GM21737 (cell line): ENCODE data around the gene TFCP2L1.
A peak's percentile ranks its signal among the peaks of the same experiment; 100 is the strongest.
"Not testable (repeated sequence)": the region's sequence is repeated elsewhere in the genome, so short reads cannot be mapped to it uniquely, and the experiment has no call there.

Source experiments
- ATAC-seq: cut with Tn5 transposase; IDR thresholded peaks from one replicate; pipeline ENCODE4 v1.9.1; 2021; ENCODE audit warnings: mild to moderate bottlenecking, moderate library complexity; ENCODE audit not compliant: unreplicated experiment

The TFCP2L1 gene

GRCh38 chr2:121284463-121285449, at the start of gene TFCP2L1:
Gene TFCP2L1 (minus strand): TSS chr2:121285202. CDS start chr2:121285109, 93 bp downstream.
- no peak for ATAC-seq

- ATAC-seq: peak; percentile 83
These were observed 49.0 kb upstream of the TFCP2L1 start for GRCh38 chr2:121333834-121334558.

- no peak for ATAC-seq
These were observed 48.2 kb upstream of the TFCP2L1 start for GRCh38 chr2:121333231-121333630.

- ATAC-seq: not testable (repeated sequence)
These were observed 46.3 kb upstream of the TFCP2L1 start for GRCh38 chr2:121331324-121331723.

- no peak for ATAC-seq
These were observed 45.9 kb upstream of the TFCP2L1 start for GRCh38 chr2:121330921-121331320.

- ATAC-seq: no peak
These were observed 44.8 kb upstream of the TFCP2L1 start for GRCh38 chr2:121329786-121330185.

- no peak for ATAC-seq
These were observed 41.6 kb upstream of the TFCP2L1 start for GRCh38 chr2:121326628-121327027.

GRCh38 chr2:121324601-121325000, 39.6 kb upstream of the TFCP2L1 start:
- no peak for ATAC-seq

GRCh38 chr2:121321476-121321875, 36.5 kb upstream of the TFCP2L1 start:
- ATAC-seq: no peak

GRCh38 chr2:121319941-121320340, 34.9 kb upstream of the TFCP2L1 start:
- no peak for ATAC-seq

- ATAC-seq: no peak
These were observed 32.0 kb upstream of the TFCP2L1 start for GRCh38 chr2:121316986-121317385.

GRCh38 chr2:121313701-121314100, 28.7 kb upstream of the TFCP2L1 start:
- not testable (repeated sequence) for ATAC-seq

- ATAC-seq: no peak
These were observed 24.8 kb upstream of the TFCP2L1 start for GRCh38 chr2:121309801-121310200.

GRCh38 chr2:121309323-121309722, 24.3 kb upstream of the TFCP2L1 start:
- ATAC-seq: no peak

GRCh38 chr2:121307048-121307447, 22.0 kb upstream of the TFCP2L1 start:
- no peak for ATAC-seq

GRCh38 chr2:121304941-121305340, 19.9 kb upstream of the TFCP2L1 start:
- no peak for ATAC-seq

- ATAC-seq: no peak
These were observed 18.7 kb upstream of the TFCP2L1 start for GRCh38 chr2:121303531-121304263.

GRCh38 chr2:121301190-121301589, 16.2 kb upstream of the TFCP2L1 start:
- not testable (repeated sequence) for ATAC-seq

- no peak for ATAC-seq
These were observed 13.5 kb upstream of the TFCP2L1 start for GRCh38 chr2:121298476-121298875.

- not testable (repeated sequence) for ATAC-seq
These were observed 12.9 kb upstream of the TFCP2L1 start for GRCh38 chr2:121297866-121298265.

GRCh38 chr2:121297217-121297830, 12.3 kb upstream of the TFCP2L1 start:
- ATAC-seq: no peak
